ENCODE measurements around the gene REPIN1.

Gene REPIN1

GRCh38 chr7:150373049-150373801 lies 4.6 kb downstream of the REPIN1 start:
- H3K9me3 ChIP-seq: no peaks in the 10 kb centered on the region
- TF ChIP-seq CTCF (IDR thresholded peaks at IDR 0.05): no peak
- peaks cover 24 to 46% (median 34%) of the 10 kb centered on the region in 3 donors for H3K36me3 ChIP-seq
- H3K27ac ChIP-seq: no peak overlapping the region
- no peak for DNase-seq
- H3K4me1 ChIP-seq: peaks cover 0 to 50% (median 20%) of the 10 kb centered on the region in 4 donors
- H3K4me3 ChIP-seq: no peak overlapping the region
- no peaks in the 10 kb centered on the region for H3K27me3 ChIP-seq
- intact Hi-C loops (cut with DNase I; ENCODE audit: low total_unique reads): no loop called here

GRCh38 chr7:150374026-150374425 lies 5.4 kb downstream of the REPIN1 start:
- intact Hi-C loops (cut with DNase I; ENCODE audit: low total_unique reads): no loop called here
- Histone ChIP-seq H3K4me3 (no peak overlapping the region), H3K27ac (no peak overlapping the region), H3K36me3 (peaks cover 24 to 46% (median 34%) of the 10 kb centered on the region in 3 donors), H3K27me3 (no peaks in the 10 kb centered on the region), H3K9me3 (no peaks in the 10 kb centered on the region), H3K4me1 (peaks cover 0 to 52% (median 23%) of the 10 kb centered on the region in 4 donors)
- no peak for DNase-seq
- no peak for TF ChIP-seq CTCF (IDR thresholded peaks at IDR 0.05)

GRCh38 chr7:150374472-150374871 lies 5.8 kb downstream of the REPIN1 start:
- H3K4me3 ChIP-seq: no peak overlapping the region
- peaks cover 0 to 49% (median 22%) of the 10 kb centered on the region in 4 donors for H3K4me1 ChIP-seq
- TF ChIP-seq CTCF (IDR thresholded peaks at IDR 0.05): no peak
- H3K36me3 ChIP-seq: peaks cover 24 to 46% (median 34%) of the 10 kb centered on the region in 3 donors
- no peaks in the 10 kb centered on the region for H3K27me3 ChIP-seq
- no peak for DNase-seq
- no peak overlapping the region for H3K27ac ChIP-seq
- H3K9me3 ChIP-seq: no peaks in the 10 kb centered on the region
- intact Hi-C loops (cut with DNase I; ENCODE audit: low total_unique reads): no loop called here

GRCh38 chr7:150375662-150376521 lies 7.3 kb downstream of the REPIN1 start:
- TF ChIP-seq CTCF (IDR thresholded peaks at IDR 0.05): no peak
- Histone ChIP-seq H3K4me1 (peaks cover 0 to 47% (median 14%) of the 10 kb centered on the region in 4 donors), H3K9me3 (no peaks in the 10 kb centered on the region), H3K27me3 (no peaks in the 10 kb centered on the region), H3K4me3 (no peak overlapping the region), H3K36me3 (peaks cover 24 to 39% (median 34%) of the 10 kb centered on the region in 3 donors), H3K27ac (no peak overlapping the region)
- DNase-seq: no peak
- intact Hi-C loops (cut with DNase I; ENCODE audit: low total_unique reads): no loop called here

GRCh38 chr7:150376560-150376959 lies 7.9 kb downstream of the REPIN1 start:
- no peak for TF ChIP-seq CTCF (IDR thresholded peaks at IDR 0.05)
- Histone ChIP-seq H3K4me1 (peaks cover 0 to 41% (median 14%) of the 10 kb centered on the region in 4 donors), H3K9me3 (no peaks in the 10 kb centered on the region), H3K27ac (no peak overlapping the region), H3K4me3 (no peak overlapping the region), H3K36me3 (peaks cover 24 to 32% (median 30%) of the 10 kb centered on the region in 3 donors), H3K27me3 (no peaks in the 10 kb centered on the region)
- intact Hi-C loops (cut with DNase I; ENCODE audit: low total_unique reads): no loop called here
- DNase-seq: no peak
